GM19193 (cell line): Measurements from ENCODE around the gene FTO.

Source experiments
- POLR2A ChIP-seq: IDR thresholded peaks from 4 replicates; pipeline ENCODE4 v1.6.1; 2011; ENCODE audit not compliant: insufficient read depth, insufficient read length; ENCODE audit errors: extremely low read depth

The FTO gene

GRCh38 chr16:53692146-53692545 lies 11.8 kb upstream of the FTO start:
- no peak for TF ChIP-seq POLR2A

- no peak for TF ChIP-seq POLR2A
These were observed 10.6 kb upstream of the FTO start for GRCh38 chr16:53693320-53693719.

GRCh38 chr16:53695070-53695469 lies 8.9 kb upstream of the FTO start:
- TF ChIP-seq POLR2A, result no peak

- no peak for TF ChIP-seq POLR2A
These were observed 473 bp downstream of the FTO start for GRCh38 chr16:53704445-53704813.

- no peak for TF ChIP-seq POLR2A
These were observed 3.7 kb downstream of the FTO start for GRCh38 chr16:53707671-53708070.

- no peak for TF ChIP-seq POLR2A
These were observed 4.5 kb downstream of the FTO start for GRCh38 chr16:53708490-53708889.

- TF ChIP-seq POLR2A, result no peak
These were observed 7.4 kb downstream of the FTO start for GRCh38 chr16:53711390-53711789.

GRCh38 chr16:53712065-53712464 lies 8.1 kb downstream of the FTO start:
- TF ChIP-seq POLR2A, result no peak

GRCh38 chr16:53713403-53714204 lies 9.6 kb downstream of the FTO start:
- no peak for TF ChIP-seq POLR2A

- no peak for TF ChIP-seq POLR2A
These were observed 10.5 kb downstream of the FTO start for GRCh38 chr16:53714205-53715022.

GRCh38 chr16:53715023-53715384 lies 11.0 kb downstream of the FTO start:
- no peak for TF ChIP-seq POLR2A

- no peak for TF ChIP-seq POLR2A
These were observed 13.6 kb downstream of the FTO start for GRCh38 chr16:53717577-53717976.

- no peak for TF ChIP-seq POLR2A
These were observed 17.1 kb downstream of the FTO start for GRCh38 chr16:53721017-53721416.

GRCh38 chr16:53726625-53727024 lies 22.7 kb downstream of the FTO start:
- no peak for TF ChIP-seq POLR2A

- no peak for TF ChIP-seq POLR2A
These were observed 26.7 kb downstream of the FTO start for GRCh38 chr16:53730693-53731092.
